Kidney (tissue), 22 donors: Measurements from ENCODE around the gene CPEB4. TPM values are rescaled to one million over a fixed set of nuclear protein-coding genes. Genes with fewer than 3 reads are reported as not detected.

Source experiments
- DNase-seq, 5 donors: peaks; one replicate each; pipeline ENCODE4 v3.0.0-alpha.2; 2013 to 2020
- FAIRE-seq: peaks from 2 replicates; lab custom pipeline; 2012; peaks lifted over from hg19 to GRCh38; lab: Jason Lieb, UNC
- H3K27ac ChIP-seq, 2 donors: one replicate each; pipeline ENCODE4 v1.7.0; 2013; ENCODE audit warnings: low read depth in 2 of 2, low read length in 2 of 2, inconsistent platforms in 1 of 2
- H3K27me3 ChIP-seq: one replicate; pipeline ENCODE4 v1.7.1; 2013; ENCODE audit warnings: low read length, inconsistent platforms; ENCODE audit not compliant: control insufficient read depth, insufficient read depth
- H3K36me3 ChIP-seq, 3 donors: one replicate each; pipeline versions ENCODE4 v1.7.0 to v1.7.1; 2013; ENCODE audit warnings: low read length in 3 of 3, control low read depth in 1 of 3, inconsistent platforms in 1 of 3; ENCODE audit not compliant: insufficient read depth in 3 of 3, control insufficient read depth in 2 of 3
- H3K4me1 ChIP-seq, 3 donors: one replicate each; pipeline versions ENCODE4 v1.7.0 to v1.7.1; 2013; ENCODE audit warnings: low read length in 3 of 3, inconsistent platforms in 1 of 3, low read depth in 1 of 3; ENCODE audit not compliant: control insufficient read depth in 2 of 3, insufficient read depth in 2 of 3
- H3K4me3 ChIP-seq, 3 donors: one replicate each; pipeline versions ENCODE4 v1.7.0 to v1.8.1; 2013; ENCODE audit warnings: low read length in 3 of 3, control low read depth in 1 of 3, inconsistent platforms in 1 of 3
- H3K9ac ChIP-seq, 3 donors: one replicate each; pipeline versions ENCODE4 v1.7.0 to v1.7.1; 2013; ENCODE audit warnings: low read length in 3 of 3, control low read depth in 1 of 3, inconsistent platforms in 1 of 3
- H3K9me3 ChIP-seq, 3 donors: one replicate each; pipeline versions ENCODE4 v1.7.0 to v1.7.1; 2013; ENCODE audit warnings: low read length in 3 of 3, control low read depth in 1 of 3, inconsistent platforms in 1 of 3; ENCODE audit not compliant: control insufficient read depth in 2 of 3, insufficient read depth in 1 of 3
- intact Hi-C: fragments of 100-400 bp; cut with DNase I; formaldehyde crosslinking; loops from one replicate; pipeline ENCODE4 v1.11.1; 2022
- long read RNA-seq, 10 donors: library from polyadenylated mRNA in 1 of 10; unstranded in 1 of 10; transcript quantifications; one replicate each; pipeline ENCODE4 v2.0.0 and lab custom pipeline, GENCODE V29; 2021 to 2026
- polyA plus RNA-seq: library from polyadenylated mRNA; stranded (reverse); fragments of 350-450 nt; fragmentation: Illumina TruSeq; extraction: RNeasy Lipid Tissue Mini Kit (QIAGEN cat#74804); gene quantifications from one replicate; pipeline ENCODE4 v1.2.3, GENCODE V29; 2014; ENCODE audit warnings: low read depth, low replicate concordance; ENCODE audit not compliant: insufficient read depth
- total RNA-seq: library from RNA; stranded (reverse); fragmentation: NEBNext Ultra II Directional; extraction: Animal tissue kit (Norgen Biotek cat#: 25700); gene quantifications from one replicate; pipeline ENCODE4 v1.2.1, GENCODE V29; 2021
- TF ChIP-seq, protein P1 (sequence below): IDR thresholded peaks from 3 replicates; pipeline ENCODE4 v1.5.1; 2012; ENCODE audit warnings: mild to moderate bottlenecking, moderate library complexity, borderline replicate concordance; ENCODE audit not compliant: insufficient read depth; ENCODE audit errors: extremely low read depth
- donor health status: control.
- donor health status: control.
- donor health status: control.
- donor health status: control.
- donor health status: control.
- donor health status: DM: yes; HTN: yes; CAD: no.
- donor health status: Normal renal cell carcinoma (clear cell type).

The CPEB4 gene
- total RNA-seq: 73.0 TPM
- 9.5 TPM for polyA plus RNA-seq
- long read RNA-seq, donor 1, partial matches to known transcripts: 7 of 9 reads
- long read RNA-seq, donor 1, other reads (novel, unspliced or antisense): 0 of 9 reads
- long read RNA-seq, donor 2, partial matches to known transcripts: 0 of 2 reads
- long read RNA-seq, donor 2, other reads (novel, unspliced or antisense): 0 of 2 reads
- long read RNA-seq, donor 3, full-length matches to known transcripts: 5 of 5 reads
- long read RNA-seq, donor 3, partial matches to known transcripts: 0 of 5 reads
- long read RNA-seq, donor 3, other reads (novel, unspliced or antisense): 0 of 5 reads
- long read RNA-seq, donor 4, partial matches to known transcripts: 0 of 1 reads
- long read RNA-seq, donor 4, other reads (novel, unspliced or antisense): 0 of 1 reads
- long read RNA-seq, donor 5: 0 reads
- long read RNA-seq, donor 6, partial matches to known transcripts: 9 of 10 reads
- long read RNA-seq, donor 6, other reads (novel, unspliced or antisense): 0 of 10 reads
- long read RNA-seq, donor 7, partial matches to known transcripts: 0 of 23 reads
- long read RNA-seq, donor 7, other reads (novel, unspliced or antisense): 18 of 23 reads
- long read RNA-seq, donor 8, partial matches to known transcripts: 0 of 3 reads
- long read RNA-seq, donor 8, other reads (novel, unspliced or antisense): 0 of 3 reads
- long read RNA-seq, donor 9, partial matches to known transcripts: 0 of 2 reads
- long read RNA-seq, donor 9, other reads (novel, unspliced or antisense): 0 of 2 reads
- long read RNA-seq, donor 10, partial matches to known transcripts: 0 of 2 reads
- long read RNA-seq, donor 10, other reads (novel, unspliced or antisense): 0 of 2 reads

GRCh38 chr5:173887610-173888472 is at the start of gene CPEB4:
Gene CPEB4, plus strand, starts transcription at chr5:173888349. Its CDS starts 1,385 bp downstream, at chr5:173889734.
- H3K36me3 ChIP-seq: peaks cover 0 to 11% (median 0%) of the 10 kb centered on the region in 3 donors
- peaks cover 3 to 21% (median 18%) of the 10 kb centered on the region in 3 donors for H3K4me1 ChIP-seq
- TF ChIP-seq, protein P1, sequence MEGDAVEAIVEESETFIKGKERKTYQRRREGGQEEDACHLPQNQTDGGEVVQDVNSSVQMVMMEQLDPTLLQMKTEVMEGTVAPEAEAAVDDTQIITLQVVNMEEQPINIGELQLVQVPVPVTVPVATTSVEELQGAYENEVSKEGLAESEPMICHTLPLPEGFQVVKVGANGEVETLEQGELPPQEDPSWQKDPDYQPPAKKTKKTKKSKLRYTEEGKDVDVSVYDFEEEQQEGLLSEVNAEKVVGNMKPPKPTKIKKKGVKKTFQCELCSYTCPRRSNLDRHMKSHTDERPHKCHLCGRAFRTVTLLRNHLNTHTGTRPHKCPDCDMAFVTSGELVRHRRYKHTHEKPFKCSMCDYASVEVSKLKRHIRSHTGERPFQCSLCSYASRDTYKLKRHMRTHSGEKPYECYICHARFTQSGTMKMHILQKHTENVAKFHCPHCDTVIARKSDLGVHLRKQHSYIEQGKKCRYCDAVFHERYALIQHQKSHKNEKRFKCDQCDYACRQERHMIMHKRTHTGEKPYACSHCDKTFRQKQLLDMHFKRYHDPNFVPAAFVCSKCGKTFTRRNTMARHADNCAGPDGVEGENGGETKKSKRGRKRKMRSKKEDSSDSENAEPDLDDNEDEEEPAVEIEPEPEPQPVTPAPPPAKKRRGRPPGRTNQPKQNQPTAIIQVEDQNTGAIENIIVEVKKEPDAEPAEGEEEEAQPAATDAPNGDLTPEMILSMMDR: no peak
- H3K27ac ChIP-seq: peak within 1 kb of the TSS; percentile 98
- peak within 1 kb of the TSS; percentile 88 to 99 (median 94) for H3K9ac ChIP-seq
- peak within 1 kb of the TSS; percentile 87 to 93 (median 91) for H3K4me3 ChIP-seq
- DNase-seq (peak; percentile 99 to 100 (median 100)), FAIRE-seq (peak; percentile 98)
- intact Hi-C loops: no loop called here
- H3K27me3 ChIP-seq: no peaks in the 10 kb centered on the region
- H3K9me3 ChIP-seq: no peaks in the 10 kb centered on the region

- no peaks in the 10 kb centered on the region for H3K36me3 ChIP-seq
- H3K27me3 ChIP-seq: no peaks in the 10 kb centered on the region
- H3K9me3 ChIP-seq: no peaks in the 10 kb centered on the region
- intact Hi-C loops: no loop called here
- FAIRE-seq (no peak), DNase-seq (no peak)
- no peak overlapping the region for H3K9ac ChIP-seq
- no peak overlapping the region for H3K27ac ChIP-seq
- peaks cover 0 to 1% (median 0%) of the 10 kb centered on the region in 3 donors for H3K4me1 ChIP-seq
- H3K4me3 ChIP-seq: no peak overlapping the region
- TF ChIP-seq, protein P1: no peak
These were observed 48.9 kb upstream of the CPEB4 start for GRCh38 chr5:173839117-173839713.
